NB4 (cell line): ENCODE data around the gene PDE6B.

Experiments used
- DNase-seq: peaks from one replicate; pipeline ENCODE4 v3.0.0; 2010; ENCODE audit warnings: low read depth
- H3K4me3 ChIP-seq: one replicate; pipeline ENCODE4 v1.5.1; 2011; ENCODE audit warnings: mild to moderate bottlenecking, low read depth, low read length, moderate library complexity
- CTCF ChIP-seq: IDR thresholded peaks from one replicate; pipeline ENCODE4 v1.5.1; 2012; ENCODE audit warnings: low read depth, low read length
- MAX ChIP-seq: IDR thresholded peaks from 2 replicates; pipeline ENCODE4 v1.6.1; 2011; ENCODE audit warnings: low read depth, low read length
- MYC ChIP-seq: IDR thresholded peaks from 2 replicates; pipeline ENCODE4 v1.6.1; 2011; ENCODE audit warnings: low read depth, low read length
- POLR2A ChIP-seq: IDR thresholded peaks from 2 replicates; pipeline ENCODE4 v1.6.1; 2011; ENCODE audit warnings: mild to moderate bottlenecking; ENCODE audit not compliant: insufficient read length; ENCODE audit errors: extremely low read depth

Gene PDE6B

GRCh38 chr4:710116-710515 lies 84.7 kb downstream of the PDE6B start:
- TF ChIP-seq POLR2A (no peak), CTCF (no peak), MYC (no peak), MAX (no peak)
- no peak overlapping the region for H3K4me3 ChIP-seq
- DNase-seq: no peak

GRCh38 chr4:710916-711315 lies 85.5 kb downstream of the PDE6B start:
- TF ChIP-seq MAX (no peak), MYC (no peak), CTCF (no peak), POLR2A (no peak)
- H3K4me3 ChIP-seq: no peak overlapping the region
- DNase-seq: no peak

GRCh38 chr4:712093-712492 lies 86.7 kb downstream of the PDE6B start:
- TF ChIP-seq POLR2A (no peak), MAX (no peak), CTCF (no peak), MYC (no peak)
- no peak overlapping the region for H3K4me3 ChIP-seq
- DNase-seq: no peak

GRCh38 chr4:712916-713632 lies 87.7 kb downstream of the PDE6B start:
- no peak for DNase-seq
- H3K4me3 ChIP-seq: no peak overlapping the region
- no peak for TF ChIP-seq MYC
- TF ChIP-seq CTCF: no peak
- no peak for TF ChIP-seq MAX
- TF ChIP-seq POLR2A: no peak

GRCh38 chr4:714087-714486 lies 88.7 kb downstream of the PDE6B start:
- DNase-seq: no peak
- no peak overlapping the region for H3K4me3 ChIP-seq
- TF ChIP-seq CTCF (no peak), MAX (no peak), POLR2A (no peak), MYC (no peak)
